Panc1 (cell line): ENCODE results near the gene MYL3.

Experiments used
- POLR2AphosphoS5 ChIP-seq: IDR thresholded peaks from 2 replicates; pipeline ENCODE4 v1.6.1; 2012; ENCODE audit warnings: mild to moderate bottlenecking, low read depth, low read length, moderate library complexity
- TF ChIP-seq, protein P1 (sequence below): fragments of 450-650 bp; IDR thresholded peaks from 2 replicates; pipeline ENCODE4 v1.5.1; 2017; ENCODE audit warnings: mild to moderate bottlenecking
- TF ChIP-seq, protein P2 (sequence below), 2 experiments: IDR thresholded peaks; 2 replicates each; pipeline ENCODE4 v1.6.1; 2011 to 2012; ENCODE audit warnings: low read depth in 2 of 2, control low read depth in 1 of 2, low read length in 1 of 2, mild to moderate bottlenecking in 1 of 2, moderate library complexity in 1 of 2; ENCODE audit not compliant: insufficient read depth in 1 of 2

DNA sequence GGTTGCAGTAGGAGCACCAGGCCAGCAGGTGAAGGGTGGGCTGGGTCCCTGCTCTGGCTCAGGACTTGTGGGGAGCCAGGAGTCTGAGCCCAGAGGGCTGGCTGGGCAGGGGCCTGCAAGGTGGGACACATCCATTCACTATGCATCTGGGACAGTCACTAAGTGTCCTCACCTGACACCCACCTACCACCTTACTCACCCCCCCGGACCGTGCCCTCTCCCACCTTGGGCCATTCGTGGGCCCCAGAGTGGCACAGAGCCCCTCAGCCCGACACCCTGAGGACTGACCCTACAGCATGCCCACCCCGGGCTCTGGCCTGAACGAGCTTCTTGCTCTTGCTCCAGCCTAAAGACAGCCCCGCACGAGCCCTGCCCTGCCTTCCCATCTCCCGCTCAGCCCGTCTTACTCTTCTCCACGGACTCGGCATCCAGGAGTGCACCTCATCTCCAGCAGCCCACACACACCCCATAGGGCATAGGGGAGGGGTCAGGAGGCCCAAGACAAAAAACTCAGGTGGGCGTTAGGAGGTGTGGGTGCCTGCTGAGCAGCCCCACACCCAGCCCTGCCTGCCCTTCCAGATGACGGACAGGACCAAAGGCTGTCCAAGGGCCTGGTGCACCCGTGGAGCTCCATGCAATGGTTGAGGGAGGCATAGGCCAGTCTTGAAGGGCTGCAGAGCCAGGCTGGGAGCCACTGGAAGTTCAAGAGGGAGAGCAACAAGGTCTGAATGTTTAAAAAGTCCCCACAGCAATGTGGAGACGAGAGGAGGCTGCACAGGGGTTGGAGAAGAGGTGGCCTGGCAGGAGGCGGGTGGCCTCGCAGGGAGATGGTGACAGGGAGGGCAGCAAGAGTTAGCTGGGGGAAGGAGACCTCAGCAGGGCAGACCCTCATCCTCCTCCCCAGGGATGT, 41.3 kb upstream of the MYL3 start:
- TF ChIP-seq, protein P1, sequence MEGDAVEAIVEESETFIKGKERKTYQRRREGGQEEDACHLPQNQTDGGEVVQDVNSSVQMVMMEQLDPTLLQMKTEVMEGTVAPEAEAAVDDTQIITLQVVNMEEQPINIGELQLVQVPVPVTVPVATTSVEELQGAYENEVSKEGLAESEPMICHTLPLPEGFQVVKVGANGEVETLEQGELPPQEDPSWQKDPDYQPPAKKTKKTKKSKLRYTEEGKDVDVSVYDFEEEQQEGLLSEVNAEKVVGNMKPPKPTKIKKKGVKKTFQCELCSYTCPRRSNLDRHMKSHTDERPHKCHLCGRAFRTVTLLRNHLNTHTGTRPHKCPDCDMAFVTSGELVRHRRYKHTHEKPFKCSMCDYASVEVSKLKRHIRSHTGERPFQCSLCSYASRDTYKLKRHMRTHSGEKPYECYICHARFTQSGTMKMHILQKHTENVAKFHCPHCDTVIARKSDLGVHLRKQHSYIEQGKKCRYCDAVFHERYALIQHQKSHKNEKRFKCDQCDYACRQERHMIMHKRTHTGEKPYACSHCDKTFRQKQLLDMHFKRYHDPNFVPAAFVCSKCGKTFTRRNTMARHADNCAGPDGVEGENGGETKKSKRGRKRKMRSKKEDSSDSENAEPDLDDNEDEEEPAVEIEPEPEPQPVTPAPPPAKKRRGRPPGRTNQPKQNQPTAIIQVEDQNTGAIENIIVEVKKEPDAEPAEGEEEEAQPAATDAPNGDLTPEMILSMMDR = no peak
- TF ChIP-seq POLR2AphosphoS5 = no peak
- TF ChIP-seq, protein P2, sequence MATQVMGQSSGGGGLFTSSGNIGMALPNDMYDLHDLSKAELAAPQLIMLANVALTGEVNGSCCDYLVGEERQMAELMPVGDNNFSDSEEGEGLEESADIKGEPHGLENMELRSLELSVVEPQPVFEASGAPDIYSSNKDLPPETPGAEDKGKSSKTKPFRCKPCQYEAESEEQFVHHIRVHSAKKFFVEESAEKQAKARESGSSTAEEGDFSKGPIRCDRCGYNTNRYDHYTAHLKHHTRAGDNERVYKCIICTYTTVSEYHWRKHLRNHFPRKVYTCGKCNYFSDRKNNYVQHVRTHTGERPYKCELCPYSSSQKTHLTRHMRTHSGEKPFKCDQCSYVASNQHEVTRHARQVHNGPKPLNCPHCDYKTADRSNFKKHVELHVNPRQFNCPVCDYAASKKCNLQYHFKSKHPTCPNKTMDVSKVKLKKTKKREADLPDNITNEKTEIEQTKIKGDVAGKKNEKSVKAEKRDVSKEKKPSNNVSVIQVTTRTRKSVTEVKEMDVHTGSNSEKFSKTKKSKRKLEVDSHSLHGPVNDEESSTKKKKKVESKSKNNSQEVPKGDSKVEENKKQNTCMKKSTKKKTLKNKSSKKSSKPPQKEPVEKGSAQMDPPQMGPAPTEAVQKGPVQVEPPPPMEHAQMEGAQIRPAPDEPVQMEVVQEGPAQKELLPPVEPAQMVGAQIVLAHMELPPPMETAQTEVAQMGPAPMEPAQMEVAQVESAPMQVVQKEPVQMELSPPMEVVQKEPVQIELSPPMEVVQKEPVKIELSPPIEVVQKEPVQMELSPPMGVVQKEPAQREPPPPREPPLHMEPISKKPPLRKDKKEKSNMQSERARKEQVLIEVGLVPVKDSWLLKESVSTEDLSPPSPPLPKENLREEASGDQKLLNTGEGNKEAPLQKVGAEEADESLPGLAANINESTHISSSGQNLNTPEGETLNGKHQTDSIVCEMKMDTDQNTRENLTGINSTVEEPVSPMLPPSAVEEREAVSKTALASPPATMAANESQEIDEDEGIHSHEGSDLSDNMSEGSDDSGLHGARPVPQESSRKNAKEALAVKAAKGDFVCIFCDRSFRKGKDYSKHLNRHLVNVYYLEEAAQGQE (IDR thresholded peaks at IDR 0.05; ENCODE audit: insufficient read depth in 1 of 2, low read depth in 2 of 2, low read length in 1 of 2) = no peak
